ENCODE results near the gene STH. TPM values are rescaled to one million over a fixed set of nuclear protein-coding genes. Genes with fewer than 3 reads are reported as not detected.

Gene STH
- total and polyA plus RNA-seq, 2 donors from 2014 or later, result not detected

DNA sequence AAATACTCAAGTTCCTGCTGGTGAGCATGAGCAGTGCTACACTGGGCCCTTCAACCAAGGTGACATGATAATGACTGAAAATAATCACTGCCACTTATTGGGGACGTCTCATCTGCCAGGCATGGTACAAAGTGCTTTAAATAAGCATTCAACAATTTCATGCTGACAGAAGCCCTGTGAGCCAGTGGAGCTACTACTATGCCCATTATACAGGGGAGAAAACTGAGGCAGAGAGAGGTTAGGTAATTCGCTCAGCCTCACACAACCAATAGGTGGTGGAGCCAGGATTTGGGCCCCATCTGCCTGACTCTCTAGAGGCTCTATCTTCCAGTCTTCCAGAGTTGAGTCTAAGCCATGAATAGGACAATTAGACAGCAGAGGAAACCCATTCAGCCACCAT lies 30.3 kb upstream of the STH start:
- FAIRE-seq (no peak), DNase-seq (no peak)
- Histone ChIP-seq H3K9ac (ENCODE audit: low read length in 3 of 3) (no peak overlapping the region), H3K4me1 (ENCODE audit: control insufficient read depth in 2 of 3, insufficient read depth in 2 of 3, low read depth in 1 of 3, low read length in 3 of 3) (no peaks in the 10 kb centered on the region), H3K9me3 (ENCODE audit: control insufficient read depth in 2 of 3, insufficient read depth in 1 of 3, low read length in 3 of 3) (no peaks in the 10 kb centered on the region), H3K36me3 (ENCODE audit: control insufficient read depth in 2 of 3, insufficient read depth in 3 of 3, low read length in 3 of 3) (peaks cover 0 to 3% (median 0%) of the 10 kb centered on the region in 3 donors), H3K27me3 (ENCODE audit: control insufficient read depth, insufficient read depth, low read length) (no peaks in the 10 kb centered on the region), H3K27ac (ENCODE audit: low read depth in 2 of 2, low read length in 2 of 2) (no peak overlapping the region), H3K4me3 (ENCODE audit: low read length in 3 of 3) (no peak overlapping the region)
- TF ChIP-seq, protein P1, sequence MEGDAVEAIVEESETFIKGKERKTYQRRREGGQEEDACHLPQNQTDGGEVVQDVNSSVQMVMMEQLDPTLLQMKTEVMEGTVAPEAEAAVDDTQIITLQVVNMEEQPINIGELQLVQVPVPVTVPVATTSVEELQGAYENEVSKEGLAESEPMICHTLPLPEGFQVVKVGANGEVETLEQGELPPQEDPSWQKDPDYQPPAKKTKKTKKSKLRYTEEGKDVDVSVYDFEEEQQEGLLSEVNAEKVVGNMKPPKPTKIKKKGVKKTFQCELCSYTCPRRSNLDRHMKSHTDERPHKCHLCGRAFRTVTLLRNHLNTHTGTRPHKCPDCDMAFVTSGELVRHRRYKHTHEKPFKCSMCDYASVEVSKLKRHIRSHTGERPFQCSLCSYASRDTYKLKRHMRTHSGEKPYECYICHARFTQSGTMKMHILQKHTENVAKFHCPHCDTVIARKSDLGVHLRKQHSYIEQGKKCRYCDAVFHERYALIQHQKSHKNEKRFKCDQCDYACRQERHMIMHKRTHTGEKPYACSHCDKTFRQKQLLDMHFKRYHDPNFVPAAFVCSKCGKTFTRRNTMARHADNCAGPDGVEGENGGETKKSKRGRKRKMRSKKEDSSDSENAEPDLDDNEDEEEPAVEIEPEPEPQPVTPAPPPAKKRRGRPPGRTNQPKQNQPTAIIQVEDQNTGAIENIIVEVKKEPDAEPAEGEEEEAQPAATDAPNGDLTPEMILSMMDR (IDR thresholded peaks at IDR 0.05; ENCODE audit: borderline replicate concordance, extremely low read depth, insufficient read depth), result no peak
- intact Hi-C loops (cut with DNase I), result no loop called here

DNA sequence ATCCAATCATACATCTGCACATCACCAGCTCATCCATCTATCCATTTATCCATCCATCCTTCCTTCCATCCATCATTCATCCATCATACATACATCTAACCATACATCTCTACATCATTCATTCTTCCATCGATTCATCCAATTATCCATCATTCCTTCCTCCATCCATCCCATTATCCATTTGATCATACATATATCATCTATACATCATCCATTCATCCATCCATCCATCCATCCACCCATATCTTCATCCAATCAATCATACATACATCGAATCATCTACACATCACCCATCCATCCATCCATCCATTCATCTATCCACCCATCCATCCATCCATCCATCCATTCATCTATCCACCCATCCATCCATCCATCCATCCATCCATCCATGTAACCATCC lies 29.3 kb upstream of the STH start:
- H3K9ac ChIP-seq (ENCODE audit: low read length in 3 of 3), result no peak overlapping the region
- H3K27ac ChIP-seq (ENCODE audit: low read depth in 2 of 2, low read length in 2 of 2), result no peak overlapping the region
- intact Hi-C loops (cut with DNase I), result no loop called here
- H3K27me3 ChIP-seq (ENCODE audit: control insufficient read depth, insufficient read depth, low read length), result no peaks in the 10 kb centered on the region
- no peaks in the 10 kb centered on the region for H3K9me3 ChIP-seq (ENCODE audit: control insufficient read depth in 2 of 3, insufficient read depth in 1 of 3, low read length in 3 of 3)
- FAIRE-seq, result no peak
- H3K36me3 ChIP-seq (ENCODE audit: control insufficient read depth in 2 of 3, insufficient read depth in 3 of 3, low read length in 3 of 3), result peaks cover 0 to 3% (median 0%) of the 10 kb centered on the region in 3 donors
- no peaks in the 10 kb centered on the region for H3K4me1 ChIP-seq (ENCODE audit: control insufficient read depth in 2 of 3, insufficient read depth in 2 of 3, low read depth in 1 of 3, low read length in 3 of 3)
- no peak for DNase-seq
- TF ChIP-seq, protein P1 (IDR thresholded peaks at IDR 0.05; ENCODE audit: borderline replicate concordance, extremely low read depth, insufficient read depth), result no peak
- no peak overlapping the region for H3K4me3 ChIP-seq (ENCODE audit: low read length in 3 of 3)

DNA sequence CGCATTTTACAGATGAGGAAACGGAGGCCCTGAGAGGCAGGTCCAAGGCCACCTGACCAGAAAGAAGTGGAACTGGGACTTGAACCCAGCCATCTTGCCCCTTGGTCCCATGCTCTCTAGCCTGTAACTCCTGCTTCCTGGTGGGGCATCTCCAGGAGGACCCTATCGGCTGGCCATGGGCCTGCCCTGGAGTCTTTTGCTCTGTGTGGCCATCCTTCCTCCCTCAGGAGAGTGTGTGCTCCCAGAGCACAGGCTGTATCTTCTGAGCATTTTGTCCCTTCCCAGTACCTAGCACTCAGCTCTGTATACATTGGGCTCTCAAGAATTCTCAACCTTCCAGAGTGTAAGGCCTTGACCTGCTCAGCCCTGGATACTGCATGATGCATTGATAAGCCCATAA lies 28.4 kb upstream of the STH start:
- Histone ChIP-seq H3K27me3 (ENCODE audit: control insufficient read depth, insufficient read depth, low read length) (no peaks in the 10 kb centered on the region), H3K27ac (ENCODE audit: low read depth in 2 of 2, low read length in 2 of 2) (no peak overlapping the region), H3K4me3 (ENCODE audit: low read length in 3 of 3) (no peak overlapping the region), H3K4me1 (ENCODE audit: control insufficient read depth in 2 of 3, insufficient read depth in 2 of 3, low read depth in 1 of 3, low read length in 3 of 3) (no peaks in the 10 kb centered on the region), H3K9me3 (ENCODE audit: control insufficient read depth in 2 of 3, insufficient read depth in 1 of 3, low read length in 3 of 3) (no peaks in the 10 kb centered on the region), H3K9ac (ENCODE audit: low read length in 3 of 3) (no peak overlapping the region), H3K36me3 (ENCODE audit: control insufficient read depth in 2 of 3, insufficient read depth in 3 of 3, low read length in 3 of 3) (peaks cover 0 to 3% (median 0%) of the 10 kb centered on the region in 3 donors)
- DNase-seq (no peak), FAIRE-seq (no peak)
- TF ChIP-seq, protein P1 (IDR thresholded peaks at IDR 0.05; ENCODE audit: borderline replicate concordance, extremely low read depth, insufficient read depth), result no peak
- intact Hi-C loops (cut with DNase I), result no loop called here

DNA sequence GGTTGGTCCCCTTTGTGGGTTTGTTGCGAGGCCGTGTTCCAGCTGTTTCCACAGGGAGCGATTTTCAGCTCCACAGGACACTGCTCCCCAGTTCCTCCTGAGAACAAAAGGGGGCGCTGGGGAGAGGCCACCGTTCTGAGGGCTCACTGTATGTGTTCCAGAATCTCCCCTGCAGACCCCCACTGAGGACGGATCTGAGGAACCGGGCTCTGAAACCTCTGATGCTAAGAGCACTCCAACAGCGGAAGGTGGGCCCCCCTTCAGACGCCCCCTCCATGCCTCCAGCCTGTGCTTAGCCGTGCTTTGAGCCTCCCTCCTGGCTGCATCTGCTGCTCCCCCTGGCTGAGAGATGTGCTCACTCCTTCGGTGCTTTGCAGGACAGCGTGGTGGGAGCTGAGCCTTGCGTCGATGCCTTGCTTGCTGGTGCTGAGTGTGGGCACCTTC lies 27.3 kb upstream of the STH start:
- Histone ChIP-seq H3K9ac (ENCODE audit: low read length in 3 of 3) (no peak overlapping the region), H3K27me3 (ENCODE audit: control insufficient read depth, insufficient read depth, low read length) (no peaks in the 10 kb centered on the region), H3K36me3 (ENCODE audit: control insufficient read depth in 2 of 3, insufficient read depth in 3 of 3, low read length in 3 of 3) (peaks cover 0 to 3% (median 0%) of the 10 kb centered on the region in 3 donors), H3K4me1 (ENCODE audit: control insufficient read depth in 2 of 3, insufficient read depth in 2 of 3, low read depth in 1 of 3, low read length in 3 of 3) (no peaks in the 10 kb centered on the region), H3K27ac (ENCODE audit: low read depth in 2 of 2, low read length in 2 of 2) (no peak overlapping the region), H3K9me3 (ENCODE audit: control insufficient read depth in 2 of 3, insufficient read depth in 1 of 3, low read length in 3 of 3) (no peaks in the 10 kb centered on the region), H3K4me3 (ENCODE audit: low read length in 3 of 3) (no peak overlapping the region)
- intact Hi-C loops (cut with DNase I), result no loop called here
- no peak for FAIRE-seq
- DNase-seq, result peak in 1 of 5 donors; percentile 19
- TF ChIP-seq, protein P1 (IDR thresholded peaks at IDR 0.05; ENCODE audit: borderline replicate concordance, extremely low read depth, insufficient read depth), result no peak
